Heart left ventricle (tissue), 13 donors: ENCODE data around the gene PCSK1.

Experiments used
- POLR2A ChIP-seq, 2 donors: fragments of 450-650 bp; IDR thresholded peaks; one replicate each; pipeline ENCODE4 v1.6.1; 2017; ENCODE audit warnings: antibody characterized with exemption in 2 of 2, mild to moderate bottlenecking in 2 of 2, moderate library complexity in 2 of 2
- TF ChIP-seq, protein P1 (sequence below), 12 donors: fragments of 200-600 bp; sonication (generic) in 4 of 12; IDR thresholded peaks; one replicate each; pipeline versions ENCODE4 v1.5.0 to v1.8.0; 2018 to 2022; ENCODE audit warnings: antibody characterized with exemption in 12 of 12, mild to moderate bottlenecking in 5 of 12
- donor health status: ischemic (EF 13 %, LVEDD 7.1; RV severe dilation, severe dysfunction).
- donor health status: DM: no; HTN: yes; CAD: no.
- donor health status: DM: no; HTN: no; CAD: no.
- donor health status: ischemic (EF 25% LVEDD 6.9; RV normal size, moderate dysfunction).
- donor health status: ischemic (EF 25% LVEDD 5.7; RV mildly dilated, moderate dysfunction).
- donor health status: ischemic (EF 35%, LVEDD 5.7; RV mildly dilated, moderate dysfunction).
- donor health status: nonischemic (EF 11% LVEDD 7.7; RV severe dilation, severe dysfunction).
- donor health status: DM: yes; HTN: yes; CAD: no.
- donor health status: PGD.
- donor health status: ischemic (EF 29% LVEDD 5.4; RV normal size, mild dysfunction).
- donor health status: nonischemic (EF 23%, LVEDD 6.1; RV moderate dilation, normal function).

- TF ChIP-seq, protein P1, sequence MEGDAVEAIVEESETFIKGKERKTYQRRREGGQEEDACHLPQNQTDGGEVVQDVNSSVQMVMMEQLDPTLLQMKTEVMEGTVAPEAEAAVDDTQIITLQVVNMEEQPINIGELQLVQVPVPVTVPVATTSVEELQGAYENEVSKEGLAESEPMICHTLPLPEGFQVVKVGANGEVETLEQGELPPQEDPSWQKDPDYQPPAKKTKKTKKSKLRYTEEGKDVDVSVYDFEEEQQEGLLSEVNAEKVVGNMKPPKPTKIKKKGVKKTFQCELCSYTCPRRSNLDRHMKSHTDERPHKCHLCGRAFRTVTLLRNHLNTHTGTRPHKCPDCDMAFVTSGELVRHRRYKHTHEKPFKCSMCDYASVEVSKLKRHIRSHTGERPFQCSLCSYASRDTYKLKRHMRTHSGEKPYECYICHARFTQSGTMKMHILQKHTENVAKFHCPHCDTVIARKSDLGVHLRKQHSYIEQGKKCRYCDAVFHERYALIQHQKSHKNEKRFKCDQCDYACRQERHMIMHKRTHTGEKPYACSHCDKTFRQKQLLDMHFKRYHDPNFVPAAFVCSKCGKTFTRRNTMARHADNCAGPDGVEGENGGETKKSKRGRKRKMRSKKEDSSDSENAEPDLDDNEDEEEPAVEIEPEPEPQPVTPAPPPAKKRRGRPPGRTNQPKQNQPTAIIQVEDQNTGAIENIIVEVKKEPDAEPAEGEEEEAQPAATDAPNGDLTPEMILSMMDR (IDR thresholded peaks at IDR 0.05): no peak
- no peak for TF ChIP-seq POLR2A (IDR thresholded peaks at IDR 0.05)
Measured at GRCh38 chr5:96431376-96432187, 1.5 kb downstream of the PCSK1 start.
